ENCODE data around the gene PRKAG2.

DNA sequence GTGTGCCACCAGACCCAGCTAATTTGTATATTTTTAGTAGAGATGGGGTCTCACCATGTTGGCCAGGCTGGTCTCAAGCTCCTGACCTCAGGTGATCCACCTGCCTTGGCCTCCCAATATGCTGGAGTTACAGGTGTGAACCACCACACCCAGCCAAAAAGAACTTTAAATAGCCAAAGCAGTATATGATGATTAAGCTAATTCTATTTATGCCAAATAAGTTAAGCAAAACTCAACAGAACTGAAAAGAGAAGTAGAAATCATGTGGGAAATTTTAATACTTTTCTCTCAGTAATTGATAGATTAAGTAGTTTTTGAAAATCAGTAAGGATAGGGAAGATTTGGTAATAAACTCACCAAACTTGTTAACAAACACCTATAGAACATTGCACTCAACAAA lies 332.7 kb downstream of the PRKAG2 start:
- TF ChIP-seq, protein P1, sequence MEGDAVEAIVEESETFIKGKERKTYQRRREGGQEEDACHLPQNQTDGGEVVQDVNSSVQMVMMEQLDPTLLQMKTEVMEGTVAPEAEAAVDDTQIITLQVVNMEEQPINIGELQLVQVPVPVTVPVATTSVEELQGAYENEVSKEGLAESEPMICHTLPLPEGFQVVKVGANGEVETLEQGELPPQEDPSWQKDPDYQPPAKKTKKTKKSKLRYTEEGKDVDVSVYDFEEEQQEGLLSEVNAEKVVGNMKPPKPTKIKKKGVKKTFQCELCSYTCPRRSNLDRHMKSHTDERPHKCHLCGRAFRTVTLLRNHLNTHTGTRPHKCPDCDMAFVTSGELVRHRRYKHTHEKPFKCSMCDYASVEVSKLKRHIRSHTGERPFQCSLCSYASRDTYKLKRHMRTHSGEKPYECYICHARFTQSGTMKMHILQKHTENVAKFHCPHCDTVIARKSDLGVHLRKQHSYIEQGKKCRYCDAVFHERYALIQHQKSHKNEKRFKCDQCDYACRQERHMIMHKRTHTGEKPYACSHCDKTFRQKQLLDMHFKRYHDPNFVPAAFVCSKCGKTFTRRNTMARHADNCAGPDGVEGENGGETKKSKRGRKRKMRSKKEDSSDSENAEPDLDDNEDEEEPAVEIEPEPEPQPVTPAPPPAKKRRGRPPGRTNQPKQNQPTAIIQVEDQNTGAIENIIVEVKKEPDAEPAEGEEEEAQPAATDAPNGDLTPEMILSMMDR (IDR thresholded peaks at IDR 0.05), result no peak
- no peak for TF ChIP-seq POLR2A (IDR thresholded peaks at IDR 0.05)

All from lower leg skin (tissue), 3 donors.